ENCODE results near the gene PSMD8.

DNA sequence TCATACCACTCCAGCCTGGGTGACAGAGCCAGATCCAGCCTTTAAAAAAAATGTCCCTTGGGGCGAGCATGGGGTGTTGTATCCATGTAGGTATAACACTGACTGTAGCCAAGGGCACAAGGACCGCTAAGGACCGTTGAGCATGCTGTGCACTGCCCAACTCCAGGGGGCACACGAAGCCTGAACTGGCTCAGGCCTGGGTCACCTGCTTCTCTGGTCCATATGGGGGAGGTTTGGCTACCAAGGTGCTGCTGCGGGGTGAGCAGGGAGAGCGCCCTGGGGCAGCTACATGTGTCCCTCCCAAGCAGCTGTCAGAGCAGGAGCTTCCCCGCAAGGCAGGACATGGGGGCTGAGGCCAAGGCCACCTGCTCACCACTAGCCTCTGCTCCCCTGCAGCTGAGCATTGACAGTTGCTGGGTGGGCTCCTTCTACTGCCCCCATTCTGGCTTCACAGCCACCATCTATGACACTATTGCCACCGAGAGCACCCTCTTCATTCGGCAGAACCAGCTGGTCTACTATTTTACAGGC lies 22.4 kb upstream of the PSMD8 start:
- TF ChIP-seq POLR2A (IDR thresholded peaks at IDR 0.05; ENCODE audit: low read depth, low read length) (no peak), TAF1 (IDR thresholded peaks at IDR 0.05; ENCODE audit: borderline replicate concordance, low read depth, low read length) (no peak)

All from GM12892 (cell line).